NCI-H82 treated with DMSO at 0.1 percent for 48 hours (cell line): ENCODE results near the gene ATP8B4.
"Not testable (repeated sequence)": the region's sequence is repeated elsewhere in the genome, so short reads cannot be mapped to it uniquely, and the experiment has no call there.

Experiments
- DNase-seq: peaks from one replicate; lab custom pipeline; 2025; ENCODE audit not compliant: unreplicated experiment; lab: John Stamatoyannopoulos, UW

Gene ATP8B4

GRCh38 chr15:49964551-49964950, 154.5 kb downstream of the ATP8B4 start:
- no peak for DNase-seq

GRCh38 chr15:49964061-49964460, 155.0 kb downstream of the ATP8B4 start:
- no peak for DNase-seq

GRCh38 chr15:49963033-49963772, 155.8 kb downstream of the ATP8B4 start:
- DNase-seq, result not testable (repeated sequence)

- DNase-seq, result no peak
These were observed 156.9 kb downstream of the ATP8B4 start for GRCh38 chr15:49962044-49962602.

GRCh38 chr15:49953421-49953820, 165.6 kb downstream of the ATP8B4 start:
- DNase-seq, result peak; percentile 48

GRCh38 chr15:49946681-49947080, 172.4 kb downstream of the ATP8B4 start:
- no peak for DNase-seq

GRCh38 chr15:49934487-49934886, 184.5 kb downstream of the ATP8B4 start:
- no peak for DNase-seq

- no peak for DNase-seq
These were observed 191.7 kb downstream of the ATP8B4 start for GRCh38 chr15:49927189-49927861.

- DNase-seq, result no peak
These were observed 192.3 kb downstream of the ATP8B4 start for GRCh38 chr15:49926740-49927139.

GRCh38 chr15:49923671-49924070, 195.4 kb downstream of the ATP8B4 start:
- DNase-seq, result no peak

- no peak for DNase-seq
These were observed 200.0 kb downstream of the ATP8B4 start for GRCh38 chr15:49919034-49919433.

GRCh38 chr15:49918121-49918520, 200.9 kb downstream of the ATP8B4 start:
- no peak for DNase-seq

GRCh38 chr15:49916998-49917397, 202.0 kb downstream of the ATP8B4 start:
- no peak for DNase-seq

GRCh38 chr15:49915822-49916221, 203.2 kb downstream of the ATP8B4 start:
- no peak for DNase-seq

- DNase-seq, result no peak
These were observed 210.1 kb downstream of the ATP8B4 start for GRCh38 chr15:49908933-49909295.

- DNase-seq, result no peak
These were observed 210.6 kb downstream of the ATP8B4 start for GRCh38 chr15:49908236-49908932.

GRCh38 chr15:49906966-49907365, 212.1 kb downstream of the ATP8B4 start:
- no peak for DNase-seq

- no peak for DNase-seq
These were observed 213.8 kb downstream of the ATP8B4 start for GRCh38 chr15:49905221-49905620.

GRCh38 chr15:49904296-49904695, 214.7 kb downstream of the ATP8B4 start:
- no peak for DNase-seq

- DNase-seq, result no peak
These were observed 216.1 kb downstream of the ATP8B4 start for GRCh38 chr15:49902685-49903501.
